Tibial nerve (tissue), 3 donors: ENCODE results near the gene CAV1.

Source experiments
- POLR2A ChIP-seq, 2 donors: fragments of 450-650 bp; IDR thresholded peaks; one replicate each; pipeline ENCODE4 v1.6.1; 2017; ENCODE audit warnings: antibody characterized with exemption in 2 of 2, mild to moderate bottlenecking in 2 of 2, moderate library complexity in 2 of 2
- TF ChIP-seq, protein P1 (sequence below), 5 experiments: fragments of 200-600 bp in 3 of 5; fragments of 450-650 bp in 2 of 5; sonication (generic) in 3 of 5; IDR thresholded peaks; one replicate each; pipeline ENCODE4 v1.5.1; 2016 to 2019; ENCODE audit warnings: antibody characterized with exemption in 5 of 5, mild to moderate bottlenecking in 3 of 5, moderate library complexity in 2 of 5

GRCh38 chr7:116526897-116527296, 2.1 kb downstream of the CAV1 start:
- no peak for TF ChIP-seq POLR2A (IDR thresholded peaks at IDR 0.05)
- TF ChIP-seq, protein P1, sequence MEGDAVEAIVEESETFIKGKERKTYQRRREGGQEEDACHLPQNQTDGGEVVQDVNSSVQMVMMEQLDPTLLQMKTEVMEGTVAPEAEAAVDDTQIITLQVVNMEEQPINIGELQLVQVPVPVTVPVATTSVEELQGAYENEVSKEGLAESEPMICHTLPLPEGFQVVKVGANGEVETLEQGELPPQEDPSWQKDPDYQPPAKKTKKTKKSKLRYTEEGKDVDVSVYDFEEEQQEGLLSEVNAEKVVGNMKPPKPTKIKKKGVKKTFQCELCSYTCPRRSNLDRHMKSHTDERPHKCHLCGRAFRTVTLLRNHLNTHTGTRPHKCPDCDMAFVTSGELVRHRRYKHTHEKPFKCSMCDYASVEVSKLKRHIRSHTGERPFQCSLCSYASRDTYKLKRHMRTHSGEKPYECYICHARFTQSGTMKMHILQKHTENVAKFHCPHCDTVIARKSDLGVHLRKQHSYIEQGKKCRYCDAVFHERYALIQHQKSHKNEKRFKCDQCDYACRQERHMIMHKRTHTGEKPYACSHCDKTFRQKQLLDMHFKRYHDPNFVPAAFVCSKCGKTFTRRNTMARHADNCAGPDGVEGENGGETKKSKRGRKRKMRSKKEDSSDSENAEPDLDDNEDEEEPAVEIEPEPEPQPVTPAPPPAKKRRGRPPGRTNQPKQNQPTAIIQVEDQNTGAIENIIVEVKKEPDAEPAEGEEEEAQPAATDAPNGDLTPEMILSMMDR (IDR thresholded peaks at IDR 0.05) = no peak
